ENCODE measurements around the gene MYO3A. TPM values are rescaled to one million over a fixed set of nuclear protein-coding genes. Genes with fewer than 3 reads are reported as not detected.

Gene MYO3A
- total and polyA plus RNA-seq, 2 donors (not counting 3 experiments of a cell fraction or from before 2014, with no cell fraction given), result not detected

GRCh38 chr10:26216585-26217395, 282.8 kb downstream of the MYO3A start, which contains the start of gene GAD2:
TSS of gene GAD2 (plus strand) at chr10:26216774. CDS start at chr10:26216810, 36 bp downstream.
- H3K4me3 ChIP-seq (replicated peaks in 1 of 3; ENCODE audit: insufficient read depth in 1 of 3, low read depth in 1 of 3, low read length in 3 of 3), result no peak within 1 kb of the TSS
- DNase-seq (ENCODE audit: low read depth, low spot score) (no peak), FAIRE-seq (no peak)
- no peak within 1 kb of the TSS for H2AFZ ChIP-seq (ENCODE audit: low read depth, low read length)
- H3K9ac ChIP-seq (replicated peaks; ENCODE audit: extremely low read depth, insufficient read depth, low read length), result no peak within 1 kb of the TSS
- H3K9me1 ChIP-seq (replicated peaks; ENCODE audit: control insufficient read depth, extremely low read depth, insufficient read depth, low read length), result no peaks in the 10 kb centered on the region
- H3K79me2 ChIP-seq (ENCODE audit: control insufficient read depth, insufficient read depth, low read length), result no peaks in the 10 kb centered on the region
- H3K9me3 ChIP-seq (replicated peaks; ENCODE audit: control insufficient read depth, insufficient read depth, low read length), result no peaks in the 10 kb centered on the region
- H3K4me1 ChIP-seq (ENCODE audit: control insufficient read depth, extremely low read depth, insufficient read depth, low read length), result no peaks in the 10 kb centered on the region
- TF ChIP-seq CTCF (IDR thresholded peaks at IDR 0.05; ENCODE audit: extremely low read depth in 1 of 2, insufficient read depth in 1 of 2, low read depth in 1 of 2, low read length in 2 of 2) (no peak), JUN (IDR thresholded peaks at IDR 0.05; ENCODE audit: borderline replicate concordance, insufficient read depth, insufficient read length, low read depth) (no peak), EZH2 (IDR thresholded peaks at IDR 0.05; ENCODE audit: borderline replicate concordance, low read depth, low read length, severe bottlenecking) (peak; percentile 22), POLR2A (IDR thresholded peaks at IDR 0.05; ENCODE audit: low read depth, low read length) (no peak)
- H3K4me2 ChIP-seq (ENCODE audit: insufficient read depth, low read length), result no peak within 1 kb of the TSS
- BruUV-seq (replicated peaks), result no TSS peak
- ChIA-PET POLR2A (no interaction called here), CTCF (no interaction called here)
- no peaks in the 10 kb centered on the region for H4K20me1 ChIP-seq (replicated peaks; ENCODE audit: control insufficient read depth, extremely low read depth, insufficient read depth, low read length)
- H3K27me3 ChIP-seq (ENCODE audit: control insufficient read depth in 2 of 2, insufficient read depth in 2 of 2, low read length in 2 of 2), result peaks cover 27 to 51% of the 10 kb centered on the region in 2 experiments
- no peak within 1 kb of the TSS for H3K27ac ChIP-seq (ENCODE audit: insufficient read depth, low read depth, low read length)
- dilution Hi-C loops (cut with MboI; ENCODE audit: extremely low pct_ligation_motif_present, low sequenced_read_pairs) (no loop called here), intact Hi-C loops (cut with micrococcal nuclease) (no loop called here)
- H3K36me3 ChIP-seq (ENCODE audit: control insufficient read depth in 2 of 2, extremely low read depth in 1 of 2, insufficient read depth in 2 of 2, low read length in 2 of 2), result no peaks in the 10 kb centered on the region

Measured in endothelial cell of umbilical vein (primary cell).